Stimulated activated CD4-positive, alpha-beta T cell treated with anti-CD3 and anti-CD28 coated beads, Interleukin-1b, Interleukin-23, amount 100 ng/mL, for 24 hours (primary cell): ENCODE measurements around the gene GOLGA6L6.
A peak's percentile ranks its signal among the peaks of the same experiment; 100 is the strongest.
"Not testable (repeated sequence)": the region's sequence is repeated elsewhere in the genome, so short reads cannot be mapped to it uniquely, and the experiment has no call there.

Source experiments
- DNase-seq, 4 experiments: peaks; one replicate each; pipeline ENCODE4 v3.0.0-alpha.2; 2020; ENCODE audit warnings: low read depth in 4 of 4, low spot score in 1 of 4

The GOLGA6L6 gene

DNA sequence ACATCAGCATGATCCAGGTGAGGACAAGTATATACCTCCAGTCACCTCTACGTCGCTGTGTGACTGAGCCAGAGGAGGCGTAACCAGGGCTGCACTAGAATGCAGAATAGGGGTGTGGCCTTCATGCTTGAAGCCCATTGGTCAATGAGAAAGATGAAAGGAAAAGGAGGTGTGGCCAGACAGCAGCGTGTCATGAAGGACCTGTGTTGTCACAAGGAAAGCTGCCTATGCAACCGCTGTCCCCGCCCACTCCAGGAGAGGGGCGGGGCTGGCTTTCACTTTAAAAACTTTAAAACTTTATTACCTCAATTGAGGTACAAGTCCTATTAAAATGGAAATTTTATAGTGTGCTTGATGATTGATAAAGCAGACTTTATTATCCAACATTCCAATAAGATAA lies at the start of gene GOLGA6L6:
TSS of gene GOLGA6L6 (minus strand) at position 101 of the 400 bp plus-strand sequence. CDS start at position 10, 91 bp downstream.
- not testable (repeated sequence) for DNase-seq

DNA sequence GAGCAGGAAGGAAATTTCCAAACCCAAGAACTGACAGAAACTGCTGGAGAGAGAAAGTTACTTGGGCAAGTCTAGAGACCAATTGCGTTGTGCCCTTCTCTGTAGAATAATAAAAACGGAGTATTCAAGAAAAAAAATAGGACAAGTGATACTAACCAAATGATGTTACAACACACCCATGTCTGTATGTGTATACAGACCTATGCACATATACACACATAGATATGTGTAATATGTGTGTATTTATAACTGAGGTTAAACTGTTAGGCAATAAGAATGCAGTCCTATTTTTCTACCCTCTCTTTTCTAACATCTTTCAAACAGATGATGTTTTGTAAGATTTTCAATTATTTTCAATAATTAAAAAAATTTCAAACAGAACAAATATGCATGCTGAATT lies 48.5 kb upstream of the GOLGA6L6 start:
- DNase-seq: not testable (repeated sequence)

GRCh38 chr15:20586821-20587220 lies 45.2 kb upstream of the GOLGA6L6 start:
- not testable (repeated sequence) for DNase-seq

- DNase-seq: not testable (repeated sequence)
Observed at GRCh38 chr15:20582726-20583115, 41.1 kb upstream of the GOLGA6L6 start.

DNA sequence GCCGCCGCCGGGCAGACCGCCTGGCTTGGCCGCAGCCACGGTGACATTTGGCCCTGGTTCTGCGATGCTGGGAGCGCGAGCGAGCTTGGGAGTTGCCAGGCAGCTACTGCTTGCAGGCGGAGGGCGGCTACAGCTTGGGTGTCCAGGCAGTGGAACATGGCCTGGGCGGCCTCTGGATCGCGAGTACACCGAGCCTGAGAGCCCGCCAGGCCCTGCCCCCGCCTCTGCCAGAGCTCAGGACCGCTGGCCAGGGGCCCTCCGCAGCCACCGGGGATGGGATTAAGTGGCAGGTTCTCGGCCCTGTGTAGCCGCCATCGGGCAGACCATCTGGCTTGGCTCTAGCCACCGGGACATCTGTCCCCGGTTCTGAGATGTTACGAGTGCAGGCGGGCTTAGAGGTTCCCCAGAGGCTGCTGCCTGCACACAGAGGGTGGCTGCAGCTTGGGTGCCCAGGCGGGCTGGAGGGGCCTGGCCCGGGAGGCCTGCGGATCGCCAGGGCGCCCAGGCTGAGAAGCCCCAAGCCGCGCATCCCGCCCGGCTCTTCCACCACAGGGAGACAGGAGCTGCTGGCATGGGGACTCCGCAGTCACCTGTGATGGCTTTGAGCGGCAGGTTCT lies 40.6 kb upstream of the GOLGA6L6 start:
- not testable (repeated sequence) for DNase-seq

DNA sequence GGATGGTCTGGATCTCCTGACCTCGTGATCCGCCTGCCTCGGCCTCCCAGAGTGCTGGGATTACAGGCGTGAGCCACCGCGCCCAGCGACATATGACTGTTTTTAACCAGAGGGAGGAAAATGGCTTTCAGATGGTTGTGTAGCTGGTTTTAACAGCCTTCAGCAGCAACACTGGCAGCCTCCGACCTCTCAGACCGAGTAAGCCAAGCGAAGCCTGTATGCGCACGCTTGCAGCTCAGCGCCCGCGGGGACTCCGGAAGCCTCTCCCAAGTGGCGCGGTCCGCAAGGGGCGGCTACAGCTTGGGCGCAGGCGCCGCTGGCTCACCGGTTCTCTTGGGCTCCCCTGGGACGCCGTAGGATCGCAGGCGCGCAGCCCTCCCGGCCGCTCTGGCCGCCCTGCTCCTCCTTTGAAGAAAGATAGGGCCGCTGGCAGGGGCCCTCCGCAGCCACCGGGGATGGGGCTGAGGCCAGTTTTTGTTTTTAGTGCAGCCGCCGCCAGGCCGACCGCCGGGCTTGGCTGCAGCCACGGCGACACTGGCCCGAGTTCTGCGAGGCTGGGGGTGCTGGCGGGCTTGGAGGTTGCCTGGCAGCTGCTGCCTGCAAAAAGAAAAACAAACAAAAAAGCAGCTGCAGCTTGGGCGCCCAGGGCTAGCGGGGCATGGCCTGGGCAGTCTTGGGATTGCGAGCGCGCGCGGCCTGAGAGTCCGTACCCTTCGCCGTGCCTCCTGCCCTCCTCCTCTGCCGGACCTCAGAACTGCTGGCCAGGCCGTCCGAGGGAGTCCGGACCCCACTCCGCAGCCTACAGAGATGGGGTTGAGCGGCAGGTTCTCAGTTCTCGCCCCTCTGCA lies 39.9 kb upstream of the GOLGA6L6 start:
- not testable (repeated sequence) for DNase-seq

- DNase-seq: not testable (repeated sequence)
Observed at GRCh38 chr15:20579662-20580061, 38.1 kb upstream of the GOLGA6L6 start.

DNA sequence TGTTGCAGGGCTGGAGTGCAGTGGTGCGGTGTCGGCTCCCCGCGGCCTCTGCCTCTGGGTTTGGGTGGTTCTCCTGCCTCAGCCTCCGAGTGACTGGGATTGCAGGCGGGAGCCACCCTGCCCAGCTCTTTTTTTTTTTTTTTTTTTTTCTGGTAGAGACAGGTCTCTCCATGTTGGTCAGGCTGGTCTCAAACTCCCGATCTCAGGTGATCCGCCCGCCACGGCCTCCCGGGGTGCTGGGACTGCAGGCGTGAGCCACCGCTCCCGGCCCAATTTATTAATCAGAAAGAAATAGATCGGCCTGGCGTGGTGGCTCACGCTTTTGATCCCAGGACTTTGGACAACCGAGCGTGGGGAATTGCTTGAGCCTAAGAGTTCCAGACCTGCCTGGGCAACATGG lies 9.7 kb upstream of the GOLGA6L6 start:
- not testable (repeated sequence) for DNase-seq

DNA sequence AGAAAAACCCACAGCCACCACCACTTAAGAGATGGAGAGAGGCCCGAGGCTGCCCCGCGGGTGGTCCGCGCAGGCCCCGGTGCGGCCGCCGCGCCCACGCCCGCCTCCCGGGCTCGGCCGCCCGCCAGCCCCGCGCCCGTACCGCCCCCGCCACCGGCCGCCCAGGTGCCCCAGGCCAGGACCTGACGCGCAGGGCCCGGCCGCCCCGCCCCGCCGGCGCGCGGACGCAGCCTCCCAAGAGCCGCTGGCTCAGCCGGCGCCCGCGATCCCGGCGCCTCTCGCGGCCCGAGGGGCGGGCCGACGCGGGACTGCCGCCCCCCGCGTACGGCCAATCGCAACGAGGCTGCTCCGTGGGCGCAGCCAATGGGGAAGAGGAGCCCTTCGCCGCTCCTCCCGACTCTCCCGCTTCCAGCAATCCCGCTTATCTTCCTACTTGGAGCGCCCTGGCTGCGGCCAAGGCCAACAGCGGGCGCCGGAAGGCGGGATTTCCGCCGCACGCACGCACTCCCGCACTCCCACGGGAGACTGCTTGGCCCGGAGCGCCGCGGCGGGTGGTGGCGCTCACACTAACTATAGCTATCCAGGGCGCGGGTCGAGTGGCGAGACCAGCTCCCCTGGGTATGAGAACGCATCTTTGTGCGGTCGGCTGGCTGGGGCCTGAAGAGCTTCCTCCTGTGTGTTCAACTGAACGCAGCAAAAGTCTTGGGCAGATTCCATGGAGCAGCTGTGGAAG lies 35.5 kb downstream of the GOLGA6L6 start:
- peak in 1 of 4 experiments; percentile 0 for DNase-seq

- DNase-seq: not testable (repeated sequence)
Observed at GRCh38 chr15:20502839-20503238, 38.8 kb downstream of the GOLGA6L6 start.

- not testable (repeated sequence) for DNase-seq
Observed at GRCh38 chr15:20501512-20502222, 39.9 kb downstream of the GOLGA6L6 start.

DNA sequence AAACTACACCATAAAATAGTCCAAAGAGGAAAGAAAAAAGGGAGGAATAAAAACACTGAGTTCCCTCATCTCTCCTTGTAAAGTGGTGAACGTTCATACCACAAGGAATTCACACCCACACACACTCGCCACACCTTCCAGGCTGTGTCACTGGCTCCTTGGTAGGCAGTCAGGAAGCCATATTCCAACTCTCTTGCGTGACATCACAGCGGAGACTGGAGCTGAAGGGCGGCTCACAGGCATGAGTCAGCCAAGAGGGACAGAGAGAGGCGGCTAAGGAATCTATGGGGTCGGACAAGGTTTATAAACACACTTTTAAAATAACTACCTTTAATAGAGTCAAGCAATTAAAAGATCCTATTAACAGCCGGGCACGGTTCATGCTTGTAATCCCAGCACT lies 43.8 kb downstream of the GOLGA6L6 start:
- DNase-seq: not testable (repeated sequence)

DNA sequence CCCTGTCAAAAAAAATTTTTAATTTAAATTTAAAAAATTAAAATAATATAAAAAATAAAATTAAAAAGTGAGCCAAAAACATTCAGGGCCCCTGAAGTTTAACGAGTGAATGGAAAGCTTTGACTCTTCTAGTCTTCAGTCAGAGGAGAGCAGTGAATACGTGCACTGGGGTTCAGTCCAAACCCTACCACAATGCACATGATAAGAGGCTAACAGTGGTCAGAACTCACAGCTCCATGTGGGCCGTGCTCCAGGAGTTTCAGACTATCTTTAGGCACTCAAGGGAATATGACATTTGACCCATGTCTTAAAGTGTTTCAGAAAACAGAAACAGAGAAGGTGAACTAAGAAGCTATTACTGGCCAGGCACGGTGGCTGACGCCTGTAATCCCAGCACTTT lies 48.6 kb downstream of the GOLGA6L6 start:
- not testable (repeated sequence) for DNase-seq

DNA sequence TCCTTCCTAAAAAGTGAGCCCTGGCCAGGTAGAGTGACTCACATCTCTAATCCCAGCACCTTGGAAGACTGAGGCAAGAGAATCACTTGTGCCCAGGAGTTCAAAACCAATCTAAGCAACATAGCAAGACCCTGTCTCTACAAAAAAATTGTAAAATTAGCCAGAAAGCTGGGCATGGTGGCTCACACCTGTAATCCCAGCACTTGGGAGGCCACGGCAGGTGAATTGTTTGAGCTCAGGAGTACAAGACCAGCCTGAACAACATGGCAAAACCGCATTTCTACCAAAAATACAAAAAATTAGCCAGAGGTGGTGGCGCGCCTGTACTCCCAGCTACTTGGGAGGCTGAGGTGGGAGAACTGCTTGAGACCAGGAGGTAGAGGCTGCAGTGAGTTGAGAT lies 49.0 kb downstream of the GOLGA6L6 start:
- not testable (repeated sequence) for DNase-seq

- DNase-seq: not testable (repeated sequence)
Observed at GRCh38 chr15:20489320-20489719, 52.3 kb downstream of the GOLGA6L6 start.
